DND-41 (cell line): ENCODE measurements around the gene KRR1.

Experiments
- CTCF ChIP-seq: IDR thresholded peaks from 2 replicates; pipeline ENCODE4 v1.5.1; 2012; ENCODE audit warnings: borderline replicate concordance, low read length, moderate library complexity, mild to moderate bottlenecking; ENCODE audit not compliant: poor library complexity, severe bottlenecking; ENCODE audit errors: extremely low read depth
- EZH2 ChIP-seq: IDR thresholded peaks from 3 replicates; pipeline ENCODE4 v1.6.1; 2012; ENCODE audit warnings: borderline replicate concordance, low read depth, mild to moderate bottlenecking, moderate library complexity, low read length, inconsistent platforms; ENCODE audit not compliant: severe bottlenecking

- no peak for TF ChIP-seq EZH2
- TF ChIP-seq CTCF = no peak
These were observed 42.0 kb upstream of the KRR1 start for GRCh38 chr12:75553398-75553797.
